GM23248 (cell line): ENCODE data around the gene HIPK2.

Source experiments
- EZH2 ChIP-seq: fragments of 200-600 bp; sonication (generic); IDR thresholded peaks from 2 replicates; pipeline ENCODE4 v1.6.1; 2018; ENCODE audit warnings: antibody characterized with exemption, mild to moderate bottlenecking; ENCODE audit not compliant: insufficient read depth, poor library complexity, severe bottlenecking
- EZH2phosphoT487 ChIP-seq: fragments of 200-600 bp; sonication (generic); IDR thresholded peaks from 2 replicates; pipeline ENCODE4 v1.6.1; 2018; ENCODE audit warnings: antibody characterized with exemption, moderate library complexity, mild to moderate bottlenecking, low read depth; ENCODE audit not compliant: insufficient read depth

DNA sequence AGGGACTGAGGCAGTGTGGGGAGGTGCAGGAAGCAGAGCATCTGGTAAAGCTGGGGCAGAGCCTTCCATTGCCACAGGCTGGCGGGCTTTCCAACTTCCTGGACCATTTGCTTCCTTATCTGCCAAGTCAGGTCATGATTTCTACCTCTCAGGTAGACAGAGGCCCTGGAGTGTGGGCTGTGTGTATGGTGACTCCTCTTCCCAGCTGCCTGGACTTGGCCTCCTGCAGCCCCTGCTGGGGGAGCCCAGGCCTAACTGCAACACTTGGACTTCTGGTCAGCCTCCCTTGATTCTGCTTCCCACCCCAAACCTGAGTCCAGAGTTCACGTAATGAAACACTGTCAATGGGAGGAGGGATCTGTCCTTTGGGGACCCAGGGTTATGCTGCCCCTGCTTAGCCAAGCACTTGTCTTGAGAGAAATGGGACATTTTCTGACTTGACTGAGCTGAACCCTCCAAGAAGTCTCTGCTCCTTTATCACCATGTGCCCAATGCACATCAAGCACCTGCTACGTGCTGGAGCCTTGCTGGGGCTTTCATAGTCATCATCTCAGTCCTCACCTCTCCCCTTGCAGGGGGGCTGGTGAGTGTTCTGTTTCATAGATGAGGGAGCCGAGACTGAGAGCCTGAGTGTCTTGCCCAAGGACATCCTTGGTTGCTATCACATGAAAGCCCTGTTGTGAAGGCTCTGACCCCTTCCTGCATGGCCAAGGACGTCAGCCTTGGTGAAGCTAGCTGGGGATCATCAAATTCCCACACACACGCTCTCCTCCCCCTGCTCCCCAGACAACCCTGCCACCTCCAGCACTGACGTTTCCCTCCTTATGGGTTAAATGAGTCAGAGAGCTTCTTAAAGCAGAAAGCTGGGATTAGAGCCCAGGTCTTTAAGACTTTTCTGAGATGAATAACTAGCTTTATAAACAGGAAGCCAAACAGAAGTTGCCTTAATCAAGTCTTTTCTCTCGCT, 250.9 kb downstream of the HIPK2 start:
- TF ChIP-seq EZH2 (no peak), EZH2phosphoT487 (no peak)
